Measurements from ENCODE around the gene SNRNP70.
"Not testable (repeated sequence)": the region's sequence is repeated elsewhere in the genome, so short reads cannot be mapped to it uniquely, and the experiment has no call there.

The SNRNP70 gene, protein sequence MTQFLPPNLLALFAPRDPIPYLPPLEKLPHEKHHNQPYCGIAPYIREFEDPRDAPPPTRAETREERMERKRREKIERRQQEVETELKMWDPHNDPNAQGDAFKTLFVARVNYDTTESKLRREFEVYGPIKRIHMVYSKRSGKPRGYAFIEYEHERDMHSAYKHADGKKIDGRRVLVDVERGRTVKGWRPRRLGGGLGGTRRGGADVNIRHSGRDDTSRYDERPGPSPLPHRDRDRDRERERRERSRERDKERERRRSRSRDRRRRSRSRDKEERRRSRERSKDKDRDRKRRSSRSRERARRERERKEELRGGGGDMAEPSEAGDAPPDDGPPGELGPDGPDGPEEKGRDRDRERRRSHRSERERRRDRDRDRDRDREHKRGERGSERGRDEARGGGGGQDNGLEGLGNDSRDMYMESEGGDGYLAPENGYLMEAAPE

GRCh38 chr19:49085020-49085867, at the start of gene SNRNP70:
Gene SNRNP70 (plus strand): TSS chr19:49085451. CDS start chr19:49086415, 964 bp downstream.
- peak; percentile 93 to 98 for DNase-seq (ENCODE audit: low read depth in 2 of 2, low spot score in 1 of 2)

DNA sequence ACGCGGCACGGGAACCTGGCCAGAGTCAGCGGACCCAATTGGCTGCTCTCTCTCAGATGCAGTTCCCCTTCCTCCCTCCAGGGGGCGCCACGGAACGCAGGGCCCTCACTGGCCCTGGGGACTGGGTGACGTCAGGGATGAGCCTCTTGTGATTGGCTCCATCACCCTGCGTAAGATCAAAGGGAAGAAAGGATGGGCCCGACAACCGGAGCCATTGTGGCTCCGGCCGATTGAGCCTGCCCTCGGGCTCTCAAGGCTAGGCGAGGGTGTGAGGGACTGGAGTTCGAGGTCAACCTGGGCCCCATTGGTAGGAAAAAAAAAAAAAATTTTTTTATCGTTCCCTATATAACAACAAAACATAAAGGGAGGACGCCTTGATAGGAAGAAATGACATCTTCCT, 48.4 kb upstream of the SNRNP70 start, which contains the start of gene CGB1:
TSS of gene CGB1 (minus strand) at position 81 of the 400 bp plus-strand sequence. CDS start 184 bp downstream, outside the sequence.
- not testable (repeated sequence) for DNase-seq (ENCODE audit: low read depth in 2 of 2, low spot score in 1 of 2)

DNA sequence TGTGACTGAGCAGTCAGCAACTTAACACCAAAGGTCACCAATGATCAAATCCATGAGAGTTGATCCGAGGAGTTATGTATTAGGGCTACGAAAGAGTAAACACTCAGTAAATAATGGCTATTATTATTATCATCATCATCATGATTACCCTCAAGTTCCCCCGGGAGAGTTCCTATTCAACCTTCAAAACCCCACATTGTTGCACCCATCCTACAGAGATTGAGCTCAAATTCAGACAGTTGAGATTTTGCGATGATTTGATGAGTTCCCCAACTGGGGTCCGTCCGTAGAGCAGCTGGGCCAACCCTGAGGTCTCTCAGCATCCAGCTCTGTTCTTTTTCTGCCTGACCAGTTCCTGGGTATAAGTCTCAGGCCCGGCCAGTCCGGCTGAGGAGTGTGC, 47.1 kb upstream of the SNRNP70 start:
- not testable (repeated sequence) for DNase-seq (ENCODE audit: low read depth in 2 of 2, low spot score in 1 of 2)

GRCh38 chr19:49038557-49039276, 46.5 kb upstream of the SNRNP70 start:
- DNase-seq (ENCODE audit: low read depth in 2 of 2, low spot score in 1 of 2) = not testable (repeated sequence)

DNA sequence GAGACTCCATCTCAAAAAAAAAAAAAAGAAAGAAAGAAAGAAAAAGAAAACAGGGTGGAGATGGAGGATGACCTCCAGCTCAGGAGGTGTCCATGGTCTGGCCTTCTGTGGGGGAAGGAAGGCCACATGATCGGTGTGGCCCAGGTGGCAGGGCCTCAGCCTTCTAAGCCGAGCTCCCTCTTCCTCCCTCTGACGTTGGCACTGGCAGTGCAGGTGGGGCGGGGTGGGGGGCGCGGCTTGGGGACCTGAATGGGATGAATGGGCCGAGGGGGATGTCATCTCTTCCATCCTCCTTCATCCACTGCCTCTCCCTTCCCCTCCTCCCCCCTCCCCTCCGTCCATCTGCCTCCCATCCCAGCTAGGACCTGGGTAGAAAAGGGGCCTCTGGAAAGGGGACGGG, 45.5 kb upstream of the SNRNP70 start:
- DNase-seq (ENCODE audit: low read depth in 2 of 2, low spot score in 1 of 2) = not testable (repeated sequence)

GRCh38 chr19:49042177-49042576, 43.1 kb upstream of the SNRNP70 start:
- no peak for DNase-seq (ENCODE audit: low read depth in 2 of 2, low spot score in 1 of 2)

GRCh38 chr19:49042666-49043065, 42.6 kb upstream of the SNRNP70 start:
- DNase-seq (ENCODE audit: low read depth in 2 of 2, low spot score in 1 of 2) = not testable (repeated sequence)

DNA sequence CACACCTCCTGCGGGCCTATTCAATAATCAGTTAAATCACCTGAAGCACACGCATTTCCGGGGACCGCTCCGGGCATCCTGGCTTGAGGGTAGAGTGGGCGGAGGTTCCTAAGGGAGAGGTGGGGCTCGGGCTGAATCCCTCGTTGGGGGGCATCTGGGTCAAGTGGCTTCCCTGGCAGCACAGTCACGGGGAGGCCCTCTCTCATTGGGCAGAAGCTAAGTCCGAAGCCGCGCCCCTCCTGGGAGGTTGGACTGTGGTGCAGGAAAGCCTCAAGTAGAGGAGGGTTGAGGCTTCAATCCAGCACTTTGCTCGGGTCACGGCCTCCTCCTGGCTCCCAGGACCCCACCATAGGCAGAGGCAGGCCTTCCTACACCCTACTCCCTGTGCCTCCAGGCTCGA, 41.7 kb upstream of the SNRNP70 start, which contains the start of gene CGB5:
TSS of gene CGB5 (plus strand) at position 301 of the 400 bp plus-strand sequence. CDS start 362 bp downstream, outside the sequence.
- not testable (repeated sequence) for DNase-seq (ENCODE audit: low read depth in 2 of 2, low spot score in 1 of 2)

GRCh38 chr19:49049011-49049410, 36.2 kb upstream of the SNRNP70 start, which contains the start of gene CGB8:
Gene CGB8 (minus strand): TSS chr19:49049111. CDS start chr19:49048739, 372 bp downstream.
- not testable (repeated sequence) for DNase-seq (ENCODE audit: low read depth in 2 of 2, low spot score in 1 of 2)

- DNase-seq (ENCODE audit: low read depth in 2 of 2, low spot score in 1 of 2) = not testable (repeated sequence)
Measured at GRCh38 chr19:49049834-49050233, 35.4 kb upstream of the SNRNP70 start.

DNA sequence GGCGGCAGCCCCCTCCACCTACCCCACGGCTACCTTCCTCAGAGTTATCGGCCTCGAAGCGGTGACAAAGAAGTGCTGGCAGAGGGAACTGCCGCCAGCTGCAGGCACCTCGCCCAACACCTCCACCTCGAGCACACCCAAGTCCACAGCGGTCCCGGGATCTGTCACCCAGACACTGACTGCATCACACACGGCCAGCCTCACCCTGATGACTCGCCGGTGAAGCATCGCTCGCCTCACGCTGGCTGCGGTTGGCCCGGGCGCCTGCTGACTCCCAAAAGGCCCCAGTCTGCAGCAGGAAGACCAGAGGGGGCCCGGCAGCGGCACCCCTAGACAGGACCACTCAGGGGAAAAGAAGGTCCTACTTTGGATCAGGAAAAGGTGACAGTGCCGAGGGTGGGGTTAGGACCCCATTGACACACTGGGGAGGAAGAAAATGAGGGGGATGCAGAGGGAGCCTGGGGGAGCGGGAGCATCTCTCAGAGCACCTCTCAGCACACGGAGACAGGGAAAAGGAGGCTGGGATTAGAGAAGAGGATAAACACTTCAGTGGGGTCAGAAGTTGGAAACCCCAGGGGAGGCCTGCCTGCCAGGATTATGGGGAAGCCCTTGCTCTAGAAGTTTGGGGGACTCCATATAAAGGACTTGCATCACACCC, 34.7 kb upstream of the SNRNP70 start:
- DNase-seq (ENCODE audit: low read depth in 2 of 2, low spot score in 1 of 2) = not testable (repeated sequence)

- peak in 1 of 2 donors; percentile 17 for DNase-seq (ENCODE audit: low read depth in 2 of 2, low spot score in 1 of 2)
Measured at GRCh38 chr19:49056101-49056901, 28.9 kb upstream of the SNRNP70 start.

- DNase-seq (ENCODE audit: low read depth in 2 of 2, low spot score in 1 of 2) = not testable (repeated sequence)
Measured at GRCh38 chr19:49056902-49057596, 28.2 kb upstream of the SNRNP70 start.

DNA sequence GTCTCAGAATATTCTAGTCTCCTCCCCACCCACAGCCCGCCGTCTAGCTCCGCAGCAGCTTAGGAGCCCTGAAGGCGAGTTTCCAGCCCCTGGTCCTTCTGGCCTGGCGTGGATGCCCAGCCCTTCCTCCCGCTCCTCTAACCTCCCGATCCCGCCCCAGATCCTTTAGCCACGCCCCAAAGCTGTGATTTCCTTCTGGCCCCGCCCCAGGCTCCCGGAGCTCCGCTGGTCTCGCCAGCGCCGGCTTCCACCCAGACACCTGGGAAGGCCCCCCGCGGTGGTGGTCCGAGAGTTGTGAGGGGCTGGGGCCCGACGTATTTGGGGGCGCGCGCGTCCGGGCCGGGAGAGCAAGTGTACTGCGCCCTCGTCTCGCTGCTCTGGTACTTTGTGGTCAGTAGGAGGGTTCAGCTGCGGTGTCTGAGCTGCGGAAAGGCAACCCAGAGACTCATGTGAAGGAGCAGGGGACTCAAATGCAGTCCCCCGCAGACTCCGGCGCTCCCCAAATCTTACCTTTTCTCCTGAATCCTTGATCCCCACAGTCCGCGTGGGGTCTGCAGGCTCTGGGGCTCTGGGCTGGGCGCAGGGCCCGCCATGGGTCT, 27.5 kb upstream of the SNRNP70 start, which contains the start of gene CGB7:
TSS of gene CGB7 (minus strand) at position 114 of the 599 bp plus-strand sequence. CDS start 2,374 bp downstream, outside the sequence.
- no peak for DNase-seq (ENCODE audit: low read depth in 2 of 2, low spot score in 1 of 2)

GRCh38 chr19:49058562-49058961, 26.7 kb upstream of the SNRNP70 start:
- no peak for DNase-seq (ENCODE audit: low read depth in 2 of 2, low spot score in 1 of 2)

DNA sequence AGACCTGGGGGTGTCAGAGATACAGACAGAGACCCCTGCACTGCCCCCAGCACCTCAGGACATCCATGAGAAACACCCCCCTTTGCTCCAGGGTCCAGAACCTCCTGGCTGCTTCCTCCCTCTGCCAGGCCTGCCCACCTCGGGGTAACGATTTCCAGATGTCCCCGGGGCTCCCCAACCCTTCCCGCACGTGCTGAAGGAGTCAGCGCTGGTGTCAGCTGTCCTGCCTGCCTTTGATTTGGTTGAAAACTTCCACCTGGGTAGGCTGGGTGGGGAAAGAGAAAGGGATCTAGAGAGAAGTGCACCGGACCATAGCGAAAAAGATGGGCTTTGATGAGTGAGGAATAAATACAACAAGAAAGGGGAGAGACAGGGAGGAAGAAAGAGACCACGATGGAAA, 26.2 kb upstream of the SNRNP70 start:
- DNase-seq (ENCODE audit: low read depth in 2 of 2, low spot score in 1 of 2) = no peak

DNA sequence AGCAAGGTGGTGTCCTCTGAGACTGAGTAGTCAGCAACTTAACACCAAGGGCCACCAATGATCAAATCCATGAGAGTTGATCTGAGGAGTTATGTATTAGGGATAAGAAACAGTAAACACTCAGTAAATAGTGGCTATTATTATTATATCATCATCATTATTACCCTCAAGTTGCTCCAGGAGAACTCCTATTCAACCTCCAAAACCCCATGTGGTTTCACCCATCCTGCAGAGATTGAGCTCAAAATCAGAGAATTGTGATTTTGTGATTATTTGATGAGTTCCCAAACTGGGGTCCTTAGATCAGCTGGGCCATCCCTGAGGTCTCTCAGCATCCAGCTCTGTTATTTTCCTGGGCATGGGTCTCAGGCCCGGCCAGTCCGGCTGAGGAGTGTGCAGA, 24.3 kb upstream of the SNRNP70 start:
- no peak for DNase-seq (ENCODE audit: low read depth in 2 of 2, low spot score in 1 of 2)

DNA sequence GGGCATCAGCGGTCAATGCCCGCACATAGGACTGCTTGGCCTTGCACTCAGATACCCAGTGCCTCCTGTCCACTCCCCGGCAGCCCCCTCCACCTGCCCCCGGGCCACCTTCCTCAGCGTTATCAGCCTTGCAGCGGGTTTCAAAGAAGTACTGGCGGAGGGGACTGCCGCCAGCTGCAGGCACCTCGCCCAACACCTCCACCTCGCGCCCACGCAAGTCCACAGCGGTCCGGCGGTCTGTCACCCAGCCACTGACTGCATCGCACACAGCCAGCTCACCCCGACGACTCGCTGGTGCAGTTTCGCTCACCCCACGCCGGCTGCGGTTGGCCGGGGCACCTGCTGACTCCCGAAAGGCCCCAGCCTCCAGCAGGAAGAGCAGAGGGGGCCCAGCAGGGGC, 23.8 kb upstream of the SNRNP70 start:
- DNase-seq (ENCODE audit: low read depth in 2 of 2, low spot score in 1 of 2) = no peak

Measured in stimulated activated CD8-positive, alpha-beta memory T cell treated with anti-CD3 and anti-CD28 coated beads, Interleukin-4, amount 100 ng/mL, for 1 hour (primary cell).